ENCODE results near the gene TCF7L2. TPM values are rescaled to one million over a fixed set of nuclear protein-coding genes. Genes with fewer than 3 reads are reported as not detected.

TCF7L2 gene
- total RNA-seq, 2 experiments from 2014 or later, result 0.45 to 1.4 TPM

DNA sequence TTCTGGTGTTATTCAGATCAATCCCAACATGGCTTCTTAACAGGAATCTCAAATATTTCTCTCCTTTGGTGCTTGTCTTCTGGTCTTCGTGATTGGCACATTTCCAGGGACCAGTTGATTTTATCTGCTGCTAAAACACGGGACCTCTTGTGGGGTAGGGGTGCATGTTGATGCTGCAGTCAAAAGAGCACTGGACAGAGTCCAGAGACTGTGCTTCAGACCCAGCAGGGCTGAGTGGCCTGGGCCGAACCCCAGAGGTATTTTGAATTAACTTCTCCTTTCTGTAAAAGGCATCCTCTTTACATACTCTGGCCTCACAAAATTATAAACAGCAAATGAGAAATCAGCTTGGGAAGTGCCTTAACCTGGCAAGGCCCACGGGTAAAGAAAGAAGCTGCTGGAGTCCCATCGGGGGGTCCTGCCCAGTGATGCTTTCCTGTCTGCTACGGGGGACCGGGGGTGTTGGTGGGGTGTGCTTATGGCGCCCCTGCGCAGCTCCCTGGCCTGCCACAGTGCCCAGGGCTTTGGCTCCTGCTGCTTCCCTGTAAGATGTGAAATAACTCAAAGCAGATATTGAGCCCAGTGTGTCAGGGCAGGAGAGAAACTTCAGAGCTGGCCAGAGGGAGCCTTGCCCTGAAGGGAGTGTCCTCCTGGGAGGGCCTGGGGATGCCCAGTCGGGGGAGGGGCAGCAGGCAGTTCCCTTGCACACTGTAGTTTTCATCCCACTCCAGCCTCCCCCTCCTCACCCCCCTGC lies 230.5 kb downstream of the TCF7L2 start:
- Mint-ChIP-seq H3K36me3 (no peaks in the 10 kb centered on the region), H3K4me3 (no peak overlapping the region), H3K9me3 (ENCODE audit: low read depth) (no peaks in the 10 kb centered on the region), H3K4me1 (no peaks in the 10 kb centered on the region), H3K27me3 (peaks cover 7% of the 10 kb centered on the region), H3K27ac (no peak overlapping the region)
- DNase-seq (no peak), ATAC-seq (no peak)
- CTCF ChIA-PET, result interaction anchor here (1.0 kb wide), 1 partner anchor 204 kb away, joined by 4 read pairs; no protein-coding TSS in a partner anchor

DNA sequence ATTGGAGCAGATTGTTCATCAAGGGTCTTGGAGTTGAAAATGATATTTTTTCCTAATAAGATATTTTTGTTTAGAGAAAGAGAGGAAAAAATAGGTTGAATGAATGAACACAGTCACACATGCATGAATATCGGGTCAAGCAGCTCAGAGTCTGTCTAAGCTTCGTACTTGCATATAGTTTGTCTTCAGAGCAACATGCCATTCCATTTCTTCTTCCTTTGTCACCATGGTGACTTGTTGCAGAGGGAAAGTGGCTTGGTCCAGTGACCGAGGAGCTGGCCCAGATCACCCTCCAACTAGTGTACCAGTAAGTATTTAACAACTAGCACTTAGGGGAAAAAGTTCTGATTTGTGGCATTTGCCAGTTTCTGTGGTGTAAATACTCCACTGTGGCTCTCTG lies 232.1 kb downstream of the TCF7L2 start:
- no peaks in the 10 kb centered on the region for H3K4me1 Mint-ChIP-seq

DNA sequence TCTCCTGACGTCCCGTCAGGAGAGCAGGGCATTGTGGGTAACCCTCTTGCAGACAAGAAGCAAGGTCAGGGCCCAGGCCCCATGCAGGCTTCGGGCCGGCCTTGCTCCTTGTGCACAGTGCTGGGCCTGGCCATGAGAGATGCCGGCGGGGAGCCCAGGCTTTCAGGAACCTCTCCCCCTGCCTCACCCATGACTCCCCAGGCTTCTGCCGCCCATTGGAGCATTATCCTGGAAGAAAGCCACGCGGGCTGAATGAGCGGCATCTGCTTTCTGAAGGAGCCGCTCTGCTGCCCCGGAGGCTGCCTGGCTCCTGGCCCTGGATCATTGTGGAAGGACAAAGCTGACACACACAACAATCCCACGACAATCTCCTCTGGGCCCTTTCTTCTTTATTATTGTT lies 233.5 kb downstream of the TCF7L2 start:
- Mint-ChIP-seq H3K36me3 (no peaks in the 10 kb centered on the region), H3K27me3 (no peaks in the 10 kb centered on the region), H3K27ac (no peak overlapping the region)

More for the DNA sequence above, 232.1 kb downstream of the TCF7L2 start:
- Mint-ChIP-seq H3K9me3 (ENCODE audit: low read depth) (no peaks in the 10 kb centered on the region), H3K27me3 (no peaks in the 10 kb centered on the region), H3K4me3 (no peak overlapping the region), H3K36me3 (no peaks in the 10 kb centered on the region), H3K27ac (no peak overlapping the region)
- CTCF ChIA-PET, result no interaction called here
- ATAC-seq (no peak), DNase-seq (no peak)

DNA sequence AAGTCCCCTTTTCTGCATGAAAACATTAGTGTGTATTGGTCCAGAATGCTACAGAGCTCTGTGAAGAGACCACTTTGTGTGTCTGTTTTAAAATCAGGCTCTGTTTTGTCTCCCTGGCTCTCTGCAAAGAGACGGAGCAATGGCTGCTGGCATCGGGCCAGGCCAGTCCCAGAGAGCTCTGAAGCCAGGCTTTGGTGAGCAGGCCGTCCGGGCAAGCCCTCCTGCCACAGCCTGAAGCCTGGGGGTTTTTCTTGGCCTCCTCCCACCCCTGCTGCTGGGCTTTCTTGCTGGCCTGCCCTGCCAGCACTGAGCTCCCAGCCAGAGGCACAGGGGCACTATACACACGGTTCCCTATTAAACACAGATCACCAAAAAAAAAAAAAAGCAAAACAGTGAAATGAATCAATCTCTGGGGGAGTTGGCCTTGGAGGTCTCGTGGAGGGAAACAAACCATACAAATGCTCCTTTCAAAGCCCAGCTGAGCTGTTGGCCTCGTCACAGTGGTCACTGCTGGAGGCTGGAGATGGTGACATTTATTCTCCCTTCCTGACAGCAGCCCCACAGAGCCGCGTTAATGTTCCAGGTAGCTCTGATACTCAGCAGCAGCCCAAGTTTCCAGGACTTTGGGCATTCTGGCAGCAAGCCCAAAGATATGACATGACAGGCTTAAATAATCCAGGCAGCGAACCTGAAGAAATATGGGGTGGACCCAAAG lies 237.2 kb downstream of the TCF7L2 start:
- CTCF ChIA-PET, result interaction anchor here (0.5 kb wide), 1 partner anchor 265 kb away, joined by 3 read pairs; no protein-coding TSS in a partner anchor
- Mint-ChIP-seq H3K4me3 (no peak overlapping the region), H3K27me3 (peaks cover 7% of the 10 kb centered on the region), H3K4me1 (no peaks in the 10 kb centered on the region), H3K36me3 (no peaks in the 10 kb centered on the region), H3K9me3 (ENCODE audit: low read depth) (no peaks in the 10 kb centered on the region), H3K27ac (no peak overlapping the region)
- DNase-seq, result no peak
- no peak for ATAC-seq

More for the DNA sequence above, 233.5 kb downstream of the TCF7L2 start:
- no peaks in the 10 kb centered on the region for H3K4me1 Mint-ChIP-seq
- no peak overlapping the region for H3K4me3 Mint-ChIP-seq
- ATAC-seq (no peak), DNase-seq (no peak)
- H3K9me3 Mint-ChIP-seq (ENCODE audit: low read depth), result no peaks in the 10 kb centered on the region
- CTCF ChIA-PET, result no interaction called here

DNA sequence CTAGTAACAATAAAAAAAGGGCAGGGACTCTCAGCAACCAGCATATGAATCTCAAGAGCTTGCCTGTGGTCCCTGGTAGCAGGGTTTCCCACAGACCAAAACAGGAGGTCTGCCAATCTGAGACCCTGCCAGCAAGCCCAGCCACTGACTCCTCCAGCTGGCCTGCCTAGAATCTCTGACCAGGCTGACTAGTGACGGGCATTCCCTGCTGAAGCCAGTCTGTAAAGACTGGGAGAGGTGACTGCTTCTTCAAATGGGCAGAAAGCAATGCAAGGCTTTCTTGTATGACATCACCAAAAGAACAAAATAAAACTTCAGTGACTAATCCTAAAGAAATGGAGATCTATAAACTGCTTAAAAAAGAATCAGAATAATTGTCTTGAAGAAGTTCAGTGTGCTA lies 249.4 kb downstream of the TCF7L2 start:
- H3K27me3 Mint-ChIP-seq, result peaks cover 11% of the 10 kb centered on the region
- no peaks in the 10 kb centered on the region for H3K36me3 Mint-ChIP-seq
- CTCF ChIA-PET, result no interaction called here
- no peaks in the 10 kb centered on the region for H3K9me3 Mint-ChIP-seq (ENCODE audit: low read depth)
- H3K4me1 Mint-ChIP-seq, result no peaks in the 10 kb centered on the region
- no peak for ATAC-seq
- DNase-seq, result no peak
- no peak overlapping the region for H3K4me3 Mint-ChIP-seq
- H3K27ac Mint-ChIP-seq, result no peak overlapping the region

DNA sequence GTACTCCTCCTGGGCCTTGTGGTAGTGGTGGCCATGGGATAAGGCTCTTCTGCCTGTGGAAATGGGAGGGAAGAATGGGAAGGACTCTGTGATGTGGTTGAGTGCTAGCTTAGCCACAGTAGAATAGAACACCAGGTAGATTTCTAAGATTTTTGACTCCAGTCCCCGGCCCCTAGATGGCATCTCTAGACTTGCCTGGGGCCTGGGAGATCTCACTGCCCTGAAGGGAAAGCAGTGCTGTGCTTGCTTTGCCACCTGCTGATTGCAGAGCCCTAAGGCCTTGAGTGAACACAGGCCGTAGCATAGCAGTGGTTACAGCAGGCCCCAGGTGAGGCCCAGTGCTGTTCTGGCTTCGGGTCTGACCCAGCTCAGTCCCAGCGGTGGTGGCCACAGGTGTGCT lies 252.0 kb downstream of the TCF7L2 start:
- H3K4me3 Mint-ChIP-seq, result no peak overlapping the region
- no peak overlapping the region for H3K27ac Mint-ChIP-seq

DNA sequence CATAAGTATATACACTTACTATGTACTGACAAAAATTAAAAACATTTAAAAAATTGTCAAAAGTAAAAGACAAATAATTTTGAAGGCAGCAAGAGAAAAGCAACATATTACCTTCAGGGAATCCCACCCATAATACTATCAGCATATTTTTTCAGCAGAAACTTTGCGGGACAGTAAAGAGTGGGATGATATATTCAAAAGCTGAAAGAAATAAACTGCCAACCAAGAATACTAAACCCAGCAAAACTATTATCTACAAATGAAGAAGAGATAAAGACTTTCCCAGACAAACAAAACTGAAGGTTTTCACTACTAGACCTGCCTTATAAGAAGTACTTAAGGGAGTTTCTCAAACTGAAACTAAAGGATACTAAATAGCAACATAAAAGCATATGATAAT lies 257.9 kb downstream of the TCF7L2 start:
- no peak for ATAC-seq
- CTCF ChIA-PET, result no interaction called here
- Mint-ChIP-seq H3K4me1 (no peaks in the 10 kb centered on the region), H3K27me3 (peaks cover 19% of the 10 kb centered on the region), H3K9me3 (ENCODE audit: low read depth) (peaks cover 7% of the 10 kb centered on the region), H3K36me3 (no peaks in the 10 kb centered on the region), H3K27ac (no peak overlapping the region), H3K4me3 (no peak overlapping the region)
- no peak for DNase-seq

More for the DNA sequence above, 252.0 kb downstream of the TCF7L2 start:
- no peak for ATAC-seq
- peaks cover 3% of the 10 kb centered on the region for H3K9me3 Mint-ChIP-seq (ENCODE audit: low read depth)
- DNase-seq, result no peak
- CTCF ChIA-PET, result no interaction called here
- H3K27me3 Mint-ChIP-seq, result peaks cover 18% of the 10 kb centered on the region
- no peaks in the 10 kb centered on the region for H3K4me1 Mint-ChIP-seq
- no peaks in the 10 kb centered on the region for H3K36me3 Mint-ChIP-seq

DNA sequence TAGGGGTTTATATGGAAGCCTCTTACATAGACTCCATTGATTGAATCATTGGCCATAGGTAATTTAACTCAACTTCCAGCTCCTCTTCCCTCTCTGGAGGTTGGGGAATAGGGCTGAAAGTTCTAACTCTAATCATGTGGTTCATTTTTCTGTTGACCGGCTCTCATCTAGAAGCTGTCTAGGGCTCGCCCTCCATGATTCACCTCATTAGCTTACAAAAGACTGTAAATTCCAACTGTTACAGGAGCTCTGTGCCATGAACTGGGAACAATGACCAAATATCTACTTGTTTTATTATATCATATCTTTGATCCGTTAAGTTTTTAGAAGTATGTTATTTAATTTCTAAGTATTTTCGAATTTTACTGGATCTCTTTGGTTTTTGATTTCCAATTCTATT lies 263.0 kb downstream of the TCF7L2 start:
- no peaks in the 10 kb centered on the region for H3K36me3 Mint-ChIP-seq
- ATAC-seq (no peak), DNase-seq (no peak)
- H3K27me3 Mint-ChIP-seq, result peaks cover 21% of the 10 kb centered on the region
- H3K4me3 Mint-ChIP-seq, result no peak overlapping the region
- CTCF ChIA-PET, result no interaction called here
- H3K27ac Mint-ChIP-seq, result no peak overlapping the region
- no peaks in the 10 kb centered on the region for H3K4me1 Mint-ChIP-seq
- H3K9me3 Mint-ChIP-seq (ENCODE audit: low read depth), result peaks cover 3% of the 10 kb centered on the region

DNA sequence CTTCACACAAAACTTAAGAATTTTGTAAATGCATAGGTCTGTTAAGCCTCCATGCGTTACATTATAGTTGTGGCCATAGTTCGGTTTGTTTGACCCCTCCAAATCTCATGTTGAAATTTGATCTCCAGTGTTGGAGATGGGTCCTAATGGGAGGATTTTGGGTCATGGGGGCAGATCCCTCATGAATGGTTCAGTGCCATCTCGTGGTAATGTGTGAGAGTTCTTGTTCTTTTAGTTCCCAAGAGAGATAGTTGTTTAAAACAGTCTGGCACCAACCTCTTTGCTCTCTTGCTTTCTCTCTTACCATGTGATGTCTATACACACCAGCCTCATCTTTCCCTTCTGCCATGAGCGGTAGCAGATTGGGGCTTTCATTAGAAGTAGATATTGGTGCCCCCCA lies 264.3 kb downstream of the TCF7L2 start:
- H3K36me3 Mint-ChIP-seq, result no peaks in the 10 kb centered on the region
- H3K4me1 Mint-ChIP-seq, result no peaks in the 10 kb centered on the region
- DNase-seq, result no peak
- no peak overlapping the region for H3K4me3 Mint-ChIP-seq
- H3K9me3 Mint-ChIP-seq (ENCODE audit: low read depth), result peaks cover 3% of the 10 kb centered on the region
- peaks cover 21% of the 10 kb centered on the region for H3K27me3 Mint-ChIP-seq
- CTCF ChIA-PET, result no interaction called here
- no peak for ATAC-seq
- H3K27ac Mint-ChIP-seq, result no peak overlapping the region

DNA sequence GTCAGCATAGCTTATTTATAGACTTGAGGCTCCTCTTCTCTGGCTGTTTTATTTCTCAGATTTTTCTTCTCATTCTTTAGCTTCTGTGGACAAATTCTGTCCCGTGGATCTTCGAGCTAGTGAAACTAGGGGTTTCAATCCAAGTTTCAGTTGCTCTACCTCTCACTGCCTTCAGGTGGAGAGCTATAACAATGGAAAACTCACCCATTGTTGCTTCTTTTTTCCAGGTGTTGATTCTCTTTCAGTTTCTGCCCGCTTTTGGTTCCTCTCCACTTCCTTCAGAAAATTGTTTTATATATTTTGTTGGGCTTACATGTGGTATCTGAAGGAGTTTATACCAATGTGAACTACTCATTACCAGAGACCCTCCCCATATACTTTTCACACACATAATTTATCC lies 266.1 kb downstream of the TCF7L2 start:
- ATAC-seq (no peak), DNase-seq (no peak)
- H3K27me3 Mint-ChIP-seq, result peaks cover 18% of the 10 kb centered on the region
- CTCF ChIA-PET, result no interaction called here
- peaks cover 3% of the 10 kb centered on the region for H3K9me3 Mint-ChIP-seq (ENCODE audit: low read depth)
- H3K4me1 Mint-ChIP-seq, result no peaks in the 10 kb centered on the region
- no peaks in the 10 kb centered on the region for H3K36me3 Mint-ChIP-seq
- no peak overlapping the region for H3K4me3 Mint-ChIP-seq
- no peak overlapping the region for H3K27ac Mint-ChIP-seq

All from activated CD8-positive, alpha-beta memory T cell treated with anti-CD3 and anti-CD28 coated beads, Interleukin-2, amount 10 ng/mL, durations not matched to agents 7 days and 5 days (primary cell).